Hematopoietic multipotent progenitor cell treated with erythropoietin and hydrocortisone succinate and interleukin-3 and kit ligand, for 17 days (in vitro differentiated cells): Measurements from ENCODE around the gene MIB2.
A peak's percentile ranks its signal among the peaks of the same experiment; 100 is the strongest.
"Not testable (repeated sequence)": the region's sequence is repeated elsewhere in the genome, so short reads cannot be mapped to it uniquely, and the experiment has no call there.

Source experiments
- DNase-seq: peaks from one replicate; pipeline ENCODE4 v3.0.0-alpha.2; 2015; ENCODE audit warnings: low spot score

MIB2 gene

GRCh38 chr1:1627261-1627828 lies 12.0 kb downstream of the MIB2 start:
- no peak for DNase-seq

- no peak for DNase-seq
Measured at GRCh38 chr1:1627829-1628753, 12.8 kb downstream of the MIB2 start.

GRCh38 chr1:1628754-1629429 lies 13.6 kb downstream of the MIB2 start:
- no peak for DNase-seq

- DNase-seq = no peak
Measured at GRCh38 chr1:1629430-1630190, 14.3 kb downstream of the MIB2 start.

- no peak for DNase-seq
Measured at GRCh38 chr1:1630191-1630964, 15.1 kb downstream of the MIB2 start.

GRCh38 chr1:1630965-1631781 lies 15.9 kb downstream of the MIB2 start:
- no peak for DNase-seq

- DNase-seq = no peak
Measured at GRCh38 chr1:1631782-1632420, 16.6 kb downstream of the MIB2 start, which contains the start of gene MMP23B. MMP23B (plus strand) TSS chr1:1632173; CDS start chr1:1632219, 46 bp downstream.

- not testable (repeated sequence) for DNase-seq
Measured at GRCh38 chr1:1633409-1633808, 18.1 kb downstream of the MIB2 start.

GRCh38 chr1:1634613-1635012 lies 19.3 kb downstream of the MIB2 start:
- DNase-seq = not testable (repeated sequence)

- not testable (repeated sequence) for DNase-seq
Measured at GRCh38 chr1:1636621-1637478, 21.6 kb downstream of the MIB2 start.

- not testable (repeated sequence) for DNase-seq
Measured at GRCh38 chr1:1637479-1637875, 22.2 kb downstream of the MIB2 start.

- DNase-seq = not testable (repeated sequence)
Measured at GRCh38 chr1:1638528-1638927, 23.2 kb downstream of the MIB2 start.

- DNase-seq = not testable (repeated sequence)
Measured at GRCh38 chr1:1639368-1639767, 24.1 kb downstream of the MIB2 start.

- DNase-seq = not testable (repeated sequence)
Measured at GRCh38 chr1:1640081-1640480, 24.8 kb downstream of the MIB2 start.

GRCh38 chr1:1640711-1641461 lies 25.6 kb downstream of the MIB2 start:
- DNase-seq = not testable (repeated sequence)

- DNase-seq = not testable (repeated sequence)
Measured at GRCh38 chr1:1646326-1646725, 31.0 kb downstream of the MIB2 start.

GRCh38 chr1:1647567-1648241 lies 32.4 kb downstream of the MIB2 start:
- peak; percentile 81 for DNase-seq
